ENCODE data around the gene SV2C.

- TF ChIP-seq POLR2AphosphoS5 (IDR thresholded peaks at IDR 0.05) (no peak), POLR2A (IDR thresholded peaks at IDR 0.05) (no peak), CTCF (IDR thresholded peaks at IDR 0.05) (no peak), EP300 (IDR thresholded peaks at IDR 0.05; ENCODE audit: low read depth) (no peak)
Measured at GRCh38 chr5:76104027-76104426, 20.8 kb downstream of the SV2C start.
